HG02678 (cell line): Measurements from ENCODE around the gene SUCNR1.
"Not testable (repeated sequence)": the region's sequence is repeated elsewhere in the genome, so short reads cannot be mapped to it uniquely, and the experiment has no call there.

ENCODE experiments used
- ATAC-seq: cut with Tn5 transposase; IDR thresholded peaks from one replicate; pipeline ENCODE4 v1.9.1; 2021; ENCODE audit warnings: mild to moderate bottlenecking, moderate library complexity; ENCODE audit not compliant: unreplicated experiment

Gene SUCNR1

GRCh38 chr3:151873398-151873797 is at the start of gene SUCNR1:
TSS of gene SUCNR1 (plus strand) at chr3:151873643. CDS start at chr3:151879893, 6,250 bp downstream.
- ATAC-seq = no peak

GRCh38 chr3:151827816-151828215 is 45.6 kb upstream of the SUCNR1 start:
- ATAC-seq = no peak

- no peak for ATAC-seq
These were observed 37.5 kb upstream of the SUCNR1 start for GRCh38 chr3:151835751-151836525.

GRCh38 chr3:151837057-151837456 is 36.4 kb upstream of the SUCNR1 start:
- ATAC-seq = no peak

GRCh38 chr3:151838574-151839312 is 34.7 kb upstream of the SUCNR1 start:
- peak; percentile 86 for ATAC-seq

- no peak for ATAC-seq
These were observed 34.2 kb upstream of the SUCNR1 start for GRCh38 chr3:151839313-151839631.

- no peak for ATAC-seq
These were observed 31.6 kb upstream of the SUCNR1 start for GRCh38 chr3:151841801-151842200.

GRCh38 chr3:151843275-151843674 is 30.2 kb upstream of the SUCNR1 start:
- no peak for ATAC-seq

- no peak for ATAC-seq
These were observed 28.0 kb upstream of the SUCNR1 start for GRCh38 chr3:151845306-151845905.

GRCh38 chr3:151850065-151850464 is 23.4 kb upstream of the SUCNR1 start:
- ATAC-seq = not testable (repeated sequence)

- no peak for ATAC-seq
These were observed 21.2 kb upstream of the SUCNR1 start for GRCh38 chr3:151852074-151852811.

GRCh38 chr3:151856118-151856517 is 17.3 kb upstream of the SUCNR1 start:
- ATAC-seq = no peak

GRCh38 chr3:151856641-151857040 is 16.8 kb upstream of the SUCNR1 start:
- ATAC-seq = no peak

- ATAC-seq = no peak
These were observed 14.2 kb upstream of the SUCNR1 start for GRCh38 chr3:151859233-151859673.

GRCh38 chr3:151859905-151860304 is 13.5 kb upstream of the SUCNR1 start:
- no peak for ATAC-seq

- no peak for ATAC-seq
These were observed 9.8 kb upstream of the SUCNR1 start for GRCh38 chr3:151863611-151864010.

- no peak for ATAC-seq
These were observed 8.9 kb upstream of the SUCNR1 start for GRCh38 chr3:151864423-151865101.

- no peak for ATAC-seq
These were observed 6.6 kb upstream of the SUCNR1 start for GRCh38 chr3:151866711-151867410.

- ATAC-seq = no peak
These were observed 5.8 kb upstream of the SUCNR1 start for GRCh38 chr3:151867666-151868065.

- ATAC-seq = no peak
These were observed 4.3 kb upstream of the SUCNR1 start for GRCh38 chr3:151869181-151869580.
